ENCODE results near the gene TOM1. TPM values are rescaled to one million over a fixed set of nuclear protein-coding genes. Genes with fewer than 3 reads are reported as not detected.

Gene TOM1
- total RNA-seq, 2 experiments from 2014 or later = 22.7 to 30.6 TPM

DNA sequence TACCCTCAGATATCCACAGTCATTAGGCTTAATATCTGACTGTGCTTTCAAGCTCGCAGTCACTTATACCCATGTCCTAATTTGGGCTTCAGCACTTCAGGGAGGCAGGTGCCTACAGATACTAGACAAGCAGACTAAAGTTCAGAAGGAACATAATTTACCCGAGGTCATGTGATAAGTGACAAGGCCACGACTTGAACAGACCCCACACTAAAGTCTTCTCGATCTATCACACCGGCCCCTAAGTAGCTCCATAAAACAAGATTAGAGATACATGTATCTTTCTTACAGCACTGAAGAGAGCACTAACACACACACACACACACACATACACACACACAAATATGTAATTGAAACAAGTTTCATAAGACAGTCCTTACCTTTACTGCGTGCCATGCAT lies 32.6 kb downstream of the TOM1 start:
- ChIA-PET CTCF (ENCODE audit: unreplicated experiment) (no interaction called here), POLR2A (no interaction called here)
- Histone ChIP-seq H3K79me2 (ENCODE audit: insufficient read depth, low read depth, low read length) (no peaks in the 10 kb centered on the region), H4K20me1 (ENCODE audit: insufficient read depth, low read length) (no peaks in the 10 kb centered on the region), H3K4me1 (ENCODE audit: insufficient read depth, low read length, poor library complexity, severe bottlenecking) (peaks cover 19% of the 10 kb centered on the region), H3K36me3 (ENCODE audit: insufficient read depth, low read length) (peaks cover 11% of the 10 kb centered on the region; the same call in 1 of the 2 replicates), H3K4me2 (ENCODE audit: low read length) (no peak overlapping the region), H2AFZ (ENCODE audit: low read length) (no peak overlapping the region), H3K27ac (ENCODE audit: low read depth, low read length, poor library complexity, severe bottlenecking) (no peak overlapping the region), H3K4me3 (ENCODE audit: low read depth, low read length, poor library complexity, severe bottlenecking) (no peak overlapping the region), H3K9me2 (ENCODE audit: insufficient read depth, low read length) (no peaks in the 10 kb centered on the region), H3K9me3 (ENCODE audit: low read length) (no peaks in the 10 kb centered on the region)
- TF ChIP-seq CTCF (conservative IDR thresholded peaks at IDR 0.05; ENCODE audit: low read length) (no peak), EZH2phosphoT487 (IDR thresholded peaks at IDR 0.05; ENCODE audit: borderline replicate concordance, low read depth, low read length) (no peak)
- BruUV-seq (replicated peaks) = no TSS peak
- intact Hi-C loops (cut with micrococcal nuclease; ENCODE audit: unreplicated experiment) = loop anchor here (5.0 kb wide), 1 partner anchor 75 kb away; the partner anchor contains the start of gene HMGXB4
- no peak for DNase-seq (ENCODE audit: low spot score)

DNA sequence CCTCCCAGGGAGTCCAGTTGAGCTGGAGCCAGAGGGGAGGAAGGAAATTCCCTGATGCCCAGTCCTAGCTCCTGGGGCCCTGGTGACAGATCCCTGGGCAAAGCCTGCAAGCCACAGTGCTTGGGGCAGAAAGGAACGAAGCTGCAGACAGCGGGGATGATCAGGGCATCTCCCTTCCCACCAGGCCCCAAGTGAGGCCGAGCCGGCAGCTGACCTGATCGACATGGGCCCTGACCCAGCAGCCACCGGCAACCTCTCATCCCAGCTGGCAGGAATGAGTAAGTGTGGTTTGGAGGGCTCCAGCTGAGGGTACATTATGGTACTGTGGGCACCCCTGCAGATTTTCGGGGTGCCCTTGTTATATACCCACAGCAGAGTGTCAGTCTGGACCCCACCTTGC lies 33.5 kb downstream of the TOM1 start:
- peaks cover 11% of the 10 kb centered on the region; the same call in 1 of the 2 replicates for H3K36me3 ChIP-seq (ENCODE audit: insufficient read depth, low read length)
- no peaks in the 10 kb centered on the region for H3K9me3 ChIP-seq (ENCODE audit: low read length)
- POLR2A ChIA-PET = interaction anchor here (0.6 kb wide), 1 partner anchor 9 kb away, joined by 7 read pairs; no protein-coding TSS in a partner anchor
- no peaks in the 10 kb centered on the region for H3K9me2 ChIP-seq (ENCODE audit: insufficient read depth, low read length)
- H4K20me1 ChIP-seq (ENCODE audit: insufficient read depth, low read length) = no peaks in the 10 kb centered on the region
- DNase-seq (ENCODE audit: low spot score) = no peak
- peaks cover 19% of the 10 kb centered on the region for H3K4me1 ChIP-seq (ENCODE audit: insufficient read depth, low read length, poor library complexity, severe bottlenecking)
- H2AFZ ChIP-seq (ENCODE audit: low read length) = no peak overlapping the region
- H3K27ac ChIP-seq (ENCODE audit: low read depth, low read length, poor library complexity, severe bottlenecking) = no peak overlapping the region
- no peaks in the 10 kb centered on the region for H3K79me2 ChIP-seq (ENCODE audit: insufficient read depth, low read depth, low read length)
- CTCF ChIA-PET (ENCODE audit: unreplicated experiment) = no interaction called here
- TF ChIP-seq EZH2phosphoT487 (IDR thresholded peaks at IDR 0.05; ENCODE audit: borderline replicate concordance, low read depth, low read length) = no peak
- no peak for TF ChIP-seq CTCF (conservative IDR thresholded peaks at IDR 0.05; ENCODE audit: low read length)
- BruUV-seq (replicated peaks) = no TSS peak
- H3K4me2 ChIP-seq (ENCODE audit: low read length) = no peak overlapping the region
- H3K4me3 ChIP-seq (ENCODE audit: low read depth, low read length, poor library complexity, severe bottlenecking) = no peak overlapping the region
- intact Hi-C loops (cut with micrococcal nuclease; ENCODE audit: unreplicated experiment) = loop anchor here (5.0 kb wide), 1 partner anchor 76 kb away; the partner anchor contains the start of gene HMGXB4

DNA sequence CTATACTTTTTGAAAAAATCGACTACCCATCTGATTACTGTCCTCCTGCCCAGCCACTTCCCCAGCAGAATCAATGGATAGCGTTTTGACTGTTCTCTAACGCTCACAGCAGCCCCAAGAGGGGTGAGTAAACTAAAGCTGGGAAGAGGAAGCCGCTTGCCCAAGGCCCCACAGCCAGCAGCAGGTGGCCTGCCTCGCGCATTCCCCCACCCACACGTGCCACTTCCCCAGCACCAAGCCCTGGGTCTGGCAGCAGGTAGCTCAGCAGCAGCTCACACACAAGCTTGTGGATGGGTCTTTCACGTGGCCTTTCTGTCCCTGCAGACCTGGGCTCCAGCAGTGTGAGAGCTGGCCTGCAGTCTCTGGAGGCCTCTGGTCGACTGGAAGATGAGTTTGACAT lies 34.3 kb downstream of the TOM1 start:
- Histone ChIP-seq H4K20me1 (ENCODE audit: insufficient read depth, low read length) (no peaks in the 10 kb centered on the region), H3K4me2 (ENCODE audit: low read length) (no peak overlapping the region), H3K9me3 (ENCODE audit: low read length) (no peaks in the 10 kb centered on the region), H3K79me2 (ENCODE audit: insufficient read depth, low read depth, low read length) (no peaks in the 10 kb centered on the region), H3K4me3 (ENCODE audit: low read depth, low read length, poor library complexity, severe bottlenecking) (no peak overlapping the region), H3K27ac (ENCODE audit: low read depth, low read length, poor library complexity, severe bottlenecking) (no peak overlapping the region), H2AFZ (ENCODE audit: low read length) (no peak overlapping the region), H3K36me3 (ENCODE audit: insufficient read depth, low read length) (peaks cover 11% of the 10 kb centered on the region; the same call in 1 of the 2 replicates), H3K4me1 (ENCODE audit: insufficient read depth, low read length, poor library complexity, severe bottlenecking) (peaks cover 19% of the 10 kb centered on the region), H3K9me2 (ENCODE audit: insufficient read depth, low read length) (no peaks in the 10 kb centered on the region)
- ChIA-PET CTCF (ENCODE audit: unreplicated experiment) (no interaction called here), POLR2A (interaction anchor here (0.6 kb wide), 1 partner anchor 46 kb away, joined by 6 read pairs; no protein-coding TSS in a partner anchor)
- no TSS peak for BruUV-seq (replicated peaks)
- TF ChIP-seq CTCF (conservative IDR thresholded peaks at IDR 0.05; ENCODE audit: low read length) (no peak), EZH2phosphoT487 (IDR thresholded peaks at IDR 0.05; ENCODE audit: borderline replicate concordance, low read depth, low read length) (no peak)
- intact Hi-C loops (cut with micrococcal nuclease; ENCODE audit: unreplicated experiment) = loop anchor here (5.0 kb wide), 1 partner anchor 77 kb away; the partner anchor contains the start of gene HMGXB4
- DNase-seq (ENCODE audit: low spot score) = no peak

Data from OCI-LY7 (cell line).